ENCODE measurements around the gene ITPR3.

DNA sequence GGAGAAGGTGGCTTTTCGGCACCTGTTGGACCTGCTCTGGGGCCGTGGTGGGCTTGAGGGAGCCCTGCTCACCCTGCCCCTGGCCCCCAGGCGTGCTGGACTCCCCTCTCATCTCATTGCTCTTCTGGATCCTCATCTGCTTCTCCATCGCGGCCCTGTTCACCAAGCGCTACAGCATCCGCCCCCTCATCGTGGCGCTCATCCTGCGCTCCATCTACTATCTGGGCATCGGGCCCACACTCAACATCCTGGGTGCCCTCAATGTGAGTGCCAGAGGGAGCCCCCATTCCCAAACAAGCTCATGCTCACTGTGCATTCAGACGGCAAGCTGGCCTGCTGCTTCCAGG is 68.0 kb downstream of the ITPR3 start:
- no peak for TF ChIP-seq POLR2A (IDR thresholded peaks at IDR 0.05)
- TF ChIP-seq, protein P1, sequence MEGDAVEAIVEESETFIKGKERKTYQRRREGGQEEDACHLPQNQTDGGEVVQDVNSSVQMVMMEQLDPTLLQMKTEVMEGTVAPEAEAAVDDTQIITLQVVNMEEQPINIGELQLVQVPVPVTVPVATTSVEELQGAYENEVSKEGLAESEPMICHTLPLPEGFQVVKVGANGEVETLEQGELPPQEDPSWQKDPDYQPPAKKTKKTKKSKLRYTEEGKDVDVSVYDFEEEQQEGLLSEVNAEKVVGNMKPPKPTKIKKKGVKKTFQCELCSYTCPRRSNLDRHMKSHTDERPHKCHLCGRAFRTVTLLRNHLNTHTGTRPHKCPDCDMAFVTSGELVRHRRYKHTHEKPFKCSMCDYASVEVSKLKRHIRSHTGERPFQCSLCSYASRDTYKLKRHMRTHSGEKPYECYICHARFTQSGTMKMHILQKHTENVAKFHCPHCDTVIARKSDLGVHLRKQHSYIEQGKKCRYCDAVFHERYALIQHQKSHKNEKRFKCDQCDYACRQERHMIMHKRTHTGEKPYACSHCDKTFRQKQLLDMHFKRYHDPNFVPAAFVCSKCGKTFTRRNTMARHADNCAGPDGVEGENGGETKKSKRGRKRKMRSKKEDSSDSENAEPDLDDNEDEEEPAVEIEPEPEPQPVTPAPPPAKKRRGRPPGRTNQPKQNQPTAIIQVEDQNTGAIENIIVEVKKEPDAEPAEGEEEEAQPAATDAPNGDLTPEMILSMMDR (IDR thresholded peaks at IDR 0.05), result no peak
- TF ChIP-seq POLR2AphosphoS5 (IDR thresholded peaks at IDR 0.05), result no peak
- TF ChIP-seq EP300 (IDR thresholded peaks at IDR 0.05), result no peak

Measured in sigmoid colon (tissue), 4 donors.